ENCODE measurements around the gene ANO4.

- TF ChIP-seq CTCF (IDR thresholded peaks at IDR 0.05; ENCODE audit: control extremely low read depth in 1 of 3, insufficient read depth in 1 of 3, low read depth in 1 of 3, low read length in 3 of 3) (no peak), MAFK (IDR thresholded peaks at IDR 0.05; ENCODE audit: low read depth, low read length) (no peak), EZH2 (IDR thresholded peaks at IDR 0.05; ENCODE audit: low read depth, low read length, severe bottlenecking) (no peak), SIN3A (conservative IDR thresholded peaks at IDR 0.05 in 1 of 2, IDR thresholded peaks at IDR 0.05 in 1 of 2; ENCODE audit: low read depth in 1 of 2, low read length in 2 of 2) (no peak), POLR2AphosphoS5 (IDR thresholded peaks at IDR 0.05; ENCODE audit: low read depth, low read length) (no peak), GABPA (IDR thresholded peaks at IDR 0.05; ENCODE audit: borderline replicate concordance, insufficient read depth, low read length) (no peak), POLR2A (IDR thresholded peaks at IDR 0.05; ENCODE audit: control extremely low read depth in 1 of 2, low read depth in 2 of 2, low read length in 2 of 2) (no peak), TCF12 (IDR thresholded peaks at IDR 0.05; ENCODE audit: low read depth, low read length) (no peak)
Measured at GRCh38 chr12:100796621-100797020, 2.0 kb downstream of the ANO4 start.
